ENCODE results near the gene CTDSP2. TPM values are rescaled to one million over a fixed set of nuclear protein-coding genes. Genes with fewer than 3 reads are reported as not detected.

CTDSP2 gene
- total and polyA plus RNA-seq, 3 donors from 2014 or later = 103 to 140 (median 123) TPM

GRCh38 chr12:57793920-57794319 lies 52.6 kb downstream of the CTDSP2 start:
- Histone ChIP-seq H3K27ac (no peak overlapping the region), H3K36me3 (ENCODE audit: low read depth, missing control alignments) (no peaks in the 10 kb centered on the region), H3K4me1 (no peaks in the 10 kb centered on the region), H3K9me3 (no peaks in the 10 kb centered on the region), H3K4me3 (no peak overlapping the region), H3K27me3 (no peaks in the 10 kb centered on the region)
- no peak for DNase-seq
- intact Hi-C loops (cut with DNase I; ENCODE audit: low total_unique reads) = no loop called here
- no peak for TF ChIP-seq POLR2A (IDR thresholded peaks at IDR 0.05)
- TF ChIP-seq, protein P1, sequence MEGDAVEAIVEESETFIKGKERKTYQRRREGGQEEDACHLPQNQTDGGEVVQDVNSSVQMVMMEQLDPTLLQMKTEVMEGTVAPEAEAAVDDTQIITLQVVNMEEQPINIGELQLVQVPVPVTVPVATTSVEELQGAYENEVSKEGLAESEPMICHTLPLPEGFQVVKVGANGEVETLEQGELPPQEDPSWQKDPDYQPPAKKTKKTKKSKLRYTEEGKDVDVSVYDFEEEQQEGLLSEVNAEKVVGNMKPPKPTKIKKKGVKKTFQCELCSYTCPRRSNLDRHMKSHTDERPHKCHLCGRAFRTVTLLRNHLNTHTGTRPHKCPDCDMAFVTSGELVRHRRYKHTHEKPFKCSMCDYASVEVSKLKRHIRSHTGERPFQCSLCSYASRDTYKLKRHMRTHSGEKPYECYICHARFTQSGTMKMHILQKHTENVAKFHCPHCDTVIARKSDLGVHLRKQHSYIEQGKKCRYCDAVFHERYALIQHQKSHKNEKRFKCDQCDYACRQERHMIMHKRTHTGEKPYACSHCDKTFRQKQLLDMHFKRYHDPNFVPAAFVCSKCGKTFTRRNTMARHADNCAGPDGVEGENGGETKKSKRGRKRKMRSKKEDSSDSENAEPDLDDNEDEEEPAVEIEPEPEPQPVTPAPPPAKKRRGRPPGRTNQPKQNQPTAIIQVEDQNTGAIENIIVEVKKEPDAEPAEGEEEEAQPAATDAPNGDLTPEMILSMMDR (IDR thresholded peaks at IDR 0.05) = no peak
- 76 to 80% methylated on average over 1 of the region's 1 CpG for WGBS, 2 donors

DNA sequence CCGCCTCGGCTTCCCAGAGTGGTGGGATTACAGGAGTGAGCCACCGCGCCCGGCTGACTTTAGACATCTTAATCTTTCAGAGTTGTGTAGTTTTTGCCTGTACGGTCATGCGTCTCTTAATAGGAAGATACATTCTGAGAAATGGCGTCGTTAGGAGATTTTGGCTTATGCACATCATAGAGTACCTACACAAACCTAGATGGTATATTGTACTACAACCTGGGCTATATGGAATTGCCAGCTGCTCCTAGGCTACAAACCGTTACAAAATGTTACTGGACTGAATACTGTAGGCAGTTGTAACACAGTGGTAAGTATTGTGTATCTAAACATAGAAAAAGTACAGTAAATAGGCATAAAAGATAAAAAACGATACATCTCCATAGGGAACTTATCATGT lies 62.7 kb downstream of the CTDSP2 start:
- WGBS, 2 donors = 64 to 79% methylated on average over 11 of the region's 11 CpGs
- no peak for DNase-seq
- Histone ChIP-seq H3K27me3 (no peaks in the 10 kb centered on the region), H3K36me3 (ENCODE audit: low read depth, missing control alignments) (no peaks in the 10 kb centered on the region), H3K4me3 (peak overlapping the region in 1 of 2 donors; percentile 87), H3K4me1 (peaks cover 10% of the 10 kb centered on the region), H3K27ac (no peak overlapping the region), H3K9me3 (no peaks in the 10 kb centered on the region)
- intact Hi-C loops (cut with DNase I; ENCODE audit: low total_unique reads) = no loop called here
- TF ChIP-seq, protein P1 (IDR thresholded peaks at IDR 0.05) = no peak
- no peak for TF ChIP-seq POLR2A (IDR thresholded peaks at IDR 0.05)

DNA sequence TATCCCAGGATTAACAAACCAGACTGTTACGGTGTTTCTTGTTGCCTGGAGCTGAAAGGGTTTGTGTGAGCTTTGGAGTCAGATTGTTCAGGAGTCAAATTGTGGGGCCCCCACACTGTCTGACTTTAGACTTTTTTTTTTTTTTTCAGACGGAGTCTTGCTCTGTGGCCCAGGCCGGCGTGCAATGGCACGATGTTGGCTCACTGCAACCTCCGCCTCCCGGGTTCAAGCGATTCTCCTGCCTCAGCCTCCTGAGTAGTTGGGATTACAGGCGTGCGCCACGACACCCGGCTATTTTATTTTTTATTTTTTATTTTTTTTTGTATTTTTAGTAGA lies 63.1 kb downstream of the CTDSP2 start:
- intact Hi-C loops (cut with DNase I; ENCODE audit: low total_unique reads) = no loop called here
- H3K4me1 ChIP-seq = peaks cover 10% of the 10 kb centered on the region
- WGBS, 2 donors = 30 to 51% methylated on average over 12 of the region's 12 CpGs
- no peak for DNase-seq
- H3K4me3 ChIP-seq = peak overlapping the region; percentile 87 to 97
- no peaks in the 10 kb centered on the region for H3K9me3 ChIP-seq
- TF ChIP-seq, protein P1 (IDR thresholded peaks at IDR 0.05) = no peak
- no peak for TF ChIP-seq POLR2A (IDR thresholded peaks at IDR 0.05)
- no peaks in the 10 kb centered on the region for H3K27me3 ChIP-seq
- peak overlapping the region in 1 of 2 donors; percentile 47 for H3K27ac ChIP-seq
- H3K36me3 ChIP-seq (ENCODE audit: low read depth, missing control alignments) = no peaks in the 10 kb centered on the region

DNA sequence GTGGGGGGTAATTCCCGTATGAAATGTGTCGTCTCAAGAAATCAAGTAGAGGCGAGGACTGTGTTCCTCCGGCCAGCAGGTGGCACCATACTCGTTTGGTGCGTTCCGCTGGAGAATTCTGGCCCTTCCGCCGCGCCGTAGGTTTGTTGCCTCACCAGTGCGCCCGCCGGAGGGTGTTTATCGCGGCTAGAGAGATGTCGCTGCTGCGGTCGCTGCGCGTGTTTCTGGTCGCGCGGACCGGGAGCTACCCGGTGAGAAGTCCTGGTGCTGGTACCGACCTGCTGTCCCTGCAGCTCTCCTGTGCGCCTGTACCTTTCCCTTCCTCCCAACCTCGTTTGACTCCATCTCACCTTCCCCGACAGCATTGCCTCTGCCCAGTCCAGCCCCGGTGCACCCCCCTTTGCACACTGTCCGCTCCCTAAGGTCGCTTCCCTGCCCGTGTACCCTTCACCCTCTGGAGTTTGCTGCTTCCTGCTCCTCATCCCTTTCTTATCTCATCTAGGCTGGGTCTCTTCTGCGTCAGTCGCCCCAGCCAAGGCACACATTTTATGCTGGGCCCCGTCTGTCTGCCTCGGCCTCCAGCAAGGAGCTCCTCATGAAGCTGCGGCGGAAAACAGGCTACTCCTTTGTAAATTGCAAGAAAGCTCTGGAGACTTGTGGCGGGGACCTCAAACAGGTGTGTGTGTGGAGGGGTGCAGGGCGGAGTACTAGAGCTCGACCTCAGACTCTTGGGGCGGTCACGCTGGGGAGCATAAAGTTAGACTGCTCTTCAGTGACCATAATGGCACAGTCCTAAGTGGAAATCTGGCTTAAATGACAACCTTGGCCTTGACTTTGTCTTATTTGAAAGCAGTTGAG lies 63.7 kb downstream of the CTDSP2 start, which contains the start of gene TSFM:
TSS of gene TSFM (plus strand) at position 180 of the 858 bp plus-strand sequence. CDS start at position 195, 15 bp downstream.
- WGBS, 2 donors = 0% methylated on average over 41 to 45 of the region's 45 CpGs
- TF ChIP-seq, protein P1 (IDR thresholded peaks at IDR 0.05) = peak; percentile 97 to 100 (median 99)
- TF ChIP-seq POLR2A (IDR thresholded peaks at IDR 0.05) = no peak
- Histone ChIP-seq H3K4me1 (peaks cover 10% of the 10 kb centered on the region), H3K27me3 (no peaks in the 10 kb centered on the region), H3K9me3 (no peaks in the 10 kb centered on the region), H3K27ac (peak within 1 kb of the TSS; percentile 44 to 47), H3K4me3 (peak within 1 kb of the TSS; percentile 87 to 97), H3K36me3 (ENCODE audit: low read depth, missing control alignments) (no peaks in the 10 kb centered on the region)
- intact Hi-C loops (cut with DNase I; ENCODE audit: low total_unique reads) = no loop called here
- DNase-seq = peak; percentile 99
